Hepatocyte (in vitro differentiated cells): ENCODE results near the gene C19orf25. TPM values are rescaled to one million over a fixed set of nuclear protein-coding genes. Genes with fewer than 3 reads are reported as not detected.

Source experiments
- DNase-seq: peaks from one replicate; pipeline ENCODE4 v3.0.0-alpha.2; 2016; ENCODE audit warnings: low spot score
- H2AFZ ChIP-seq: fragments of 200-600 bp; sonication (generic); 2 replicates; pipeline ENCODE4 v1.6.0; 2016; ENCODE audit warnings: antibody characterized with exemption, mild to moderate bottlenecking
- H3K27ac ChIP-seq: fragments of 200-600 bp; sonication (generic); 2 replicates; pipeline ENCODE4 v1.5.1; 2016; ENCODE audit warnings: mild to moderate bottlenecking
- H3K27me3 ChIP-seq: fragments of 200-600 bp; sonication (generic); 2 replicates; pipeline ENCODE4 v1.6.1; 2016
- H3K36me3 ChIP-seq: fragments of 200-600 bp; sonication (generic); replicated peaks from 2 replicates; pipeline ENCODE4 v1.5.1; 2016; ENCODE audit warnings: low read depth; ENCODE audit not compliant: insufficient read depth
- H3K4me1 ChIP-seq: fragments of 200-600 bp; sonication (generic); 2 replicates; pipeline ENCODE4 v1.5.1; 2016; ENCODE audit warnings: mild to moderate bottlenecking, moderate library complexity; ENCODE audit not compliant: insufficient read depth
- H3K4me2 ChIP-seq: fragments of 200-600 bp; sonication (generic); 2 replicates; pipeline ENCODE4 v1.6.0; 2016
- H3K4me3 ChIP-seq: fragments of 200-600 bp; sonication (generic); 2 replicates; pipeline ENCODE4 v1.5.1; 2016; ENCODE audit warnings: mild to moderate bottlenecking
- H3K79me2 ChIP-seq: fragments of 200-600 bp; sonication (generic); 2 replicates; pipeline ENCODE4 v1.6.0; 2017; ENCODE audit warnings: mild to moderate bottlenecking
- H3K9me2 ChIP-seq: fragments of 200-600 bp; sonication (generic); replicated peaks from 2 replicates; pipeline ENCODE4 v1.6.0; 2017; ENCODE audit warnings: mild to moderate bottlenecking; ENCODE audit not compliant: insufficient read depth
- H3K9me3 ChIP-seq: fragments of 200-600 bp; sonication (generic); 2 replicates; pipeline ENCODE4 v1.5.1; 2016; ENCODE audit warnings: low read depth, mild to moderate bottlenecking
- H4K20me1 ChIP-seq: fragments of 200-600 bp; sonication (generic); 2 replicates; pipeline ENCODE4 v1.6.0; 2016; ENCODE audit warnings: mild to moderate bottlenecking; ENCODE audit not compliant: insufficient read depth, poor library complexity, severe bottlenecking
- EZH2 ChIP-seq: fragments of 200-600 bp; sonication (generic); IDR thresholded peaks from 2 replicates; pipeline ENCODE4 v1.6.1; 2016; ENCODE audit warnings: antibody characterized with exemption, mild to moderate bottlenecking, borderline replicate concordance
- EZH2phosphoT487 ChIP-seq: fragments of 200-600 bp; sonication (generic); IDR thresholded peaks from one replicate; pipeline ENCODE4 v1.6.1; 2018; ENCODE audit warnings: antibody characterized with exemption, mild to moderate bottlenecking, low read depth, moderate library complexity; ENCODE audit not compliant: unreplicated experiment, severe bottlenecking
- WGBS: methylation state at CpG from one replicate; pipeline ENCODE4 v1.1.6; 2016; ENCODE audit warnings: low lambda C conversion rate; ENCODE audit errors: missing lambda C conversion rate; 5-methylcytosine and 5-hydroxymethylcytosine counted together
- polyA plus RNA-seq: library from polyadenylated mRNA; unstranded; fragments of >200 nt; fragmentation: Nextera tagmentation; extraction: Ambion mirVana; gene quantifications from 2 replicates; pipeline ENCODE4 v1.2.1, GENCODE V29; 2016
- total RNA-seq: library from RNA; depleted of rRNA; stranded (reverse); fragments of >200 nt; gene quantifications from 2 replicates; pipeline ENCODE4 v1.2.3, GENCODE V29; 2014
- TF ChIP-seq, protein P1 (sequence below): fragments of 200-600 bp; sonication (generic); IDR thresholded peaks from 2 replicates; pipeline ENCODE4 v1.5.1; 2016; ENCODE audit warnings: antibody characterized with exemption, mild to moderate bottlenecking; ENCODE audit not compliant: poor library complexity

The C19orf25 gene
- total and polyA plus RNA-seq, 2 experiments from 2014 or later, result 36.3 to 43.6 TPM

DNA sequence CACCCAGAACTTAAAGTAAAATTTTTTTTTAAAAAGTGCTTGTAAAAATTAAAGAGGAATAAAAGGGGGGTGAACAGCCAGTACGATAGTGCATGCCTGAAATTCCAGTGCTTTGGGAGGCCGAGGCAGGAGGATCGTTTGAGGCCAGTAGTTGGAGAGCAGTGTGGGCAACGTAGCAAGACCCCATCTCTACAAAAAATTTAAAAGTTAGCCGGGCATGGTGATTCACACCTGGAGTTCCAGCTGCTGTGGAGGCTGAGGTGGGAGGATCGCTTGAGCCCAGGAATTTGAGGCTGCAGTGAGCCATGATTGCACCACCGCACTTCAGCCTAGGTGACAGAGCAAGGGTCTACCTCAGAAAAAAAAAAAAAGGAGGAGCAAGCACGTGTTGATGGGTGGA, 26.0 kb upstream of the C19orf25 start:
- Histone ChIP-seq H3K27me3 (no peaks in the 10 kb centered on the region), H3K9me3 (no peaks in the 10 kb centered on the region), H3K9me2 (no peaks in the 10 kb centered on the region), H4K20me1 (no peaks in the 10 kb centered on the region), H3K4me2 (no peak overlapping the region), H3K27ac (no peak overlapping the region), H2AFZ (no peak overlapping the region), H3K4me3 (no peak overlapping the region), H3K79me2 (no peaks in the 10 kb centered on the region), H3K36me3 (no peaks in the 10 kb centered on the region), H3K4me1 (peaks cover 15% of the 10 kb centered on the region)
- no peak for TF ChIP-seq EZH2phosphoT487
- TF ChIP-seq, protein P1, sequence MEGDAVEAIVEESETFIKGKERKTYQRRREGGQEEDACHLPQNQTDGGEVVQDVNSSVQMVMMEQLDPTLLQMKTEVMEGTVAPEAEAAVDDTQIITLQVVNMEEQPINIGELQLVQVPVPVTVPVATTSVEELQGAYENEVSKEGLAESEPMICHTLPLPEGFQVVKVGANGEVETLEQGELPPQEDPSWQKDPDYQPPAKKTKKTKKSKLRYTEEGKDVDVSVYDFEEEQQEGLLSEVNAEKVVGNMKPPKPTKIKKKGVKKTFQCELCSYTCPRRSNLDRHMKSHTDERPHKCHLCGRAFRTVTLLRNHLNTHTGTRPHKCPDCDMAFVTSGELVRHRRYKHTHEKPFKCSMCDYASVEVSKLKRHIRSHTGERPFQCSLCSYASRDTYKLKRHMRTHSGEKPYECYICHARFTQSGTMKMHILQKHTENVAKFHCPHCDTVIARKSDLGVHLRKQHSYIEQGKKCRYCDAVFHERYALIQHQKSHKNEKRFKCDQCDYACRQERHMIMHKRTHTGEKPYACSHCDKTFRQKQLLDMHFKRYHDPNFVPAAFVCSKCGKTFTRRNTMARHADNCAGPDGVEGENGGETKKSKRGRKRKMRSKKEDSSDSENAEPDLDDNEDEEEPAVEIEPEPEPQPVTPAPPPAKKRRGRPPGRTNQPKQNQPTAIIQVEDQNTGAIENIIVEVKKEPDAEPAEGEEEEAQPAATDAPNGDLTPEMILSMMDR, result no peak
- TF ChIP-seq EZH2, result no peak
- no peak for DNase-seq
- WGBS, result 86% methylated on average over 8 of the region's 8 CpGs

DNA sequence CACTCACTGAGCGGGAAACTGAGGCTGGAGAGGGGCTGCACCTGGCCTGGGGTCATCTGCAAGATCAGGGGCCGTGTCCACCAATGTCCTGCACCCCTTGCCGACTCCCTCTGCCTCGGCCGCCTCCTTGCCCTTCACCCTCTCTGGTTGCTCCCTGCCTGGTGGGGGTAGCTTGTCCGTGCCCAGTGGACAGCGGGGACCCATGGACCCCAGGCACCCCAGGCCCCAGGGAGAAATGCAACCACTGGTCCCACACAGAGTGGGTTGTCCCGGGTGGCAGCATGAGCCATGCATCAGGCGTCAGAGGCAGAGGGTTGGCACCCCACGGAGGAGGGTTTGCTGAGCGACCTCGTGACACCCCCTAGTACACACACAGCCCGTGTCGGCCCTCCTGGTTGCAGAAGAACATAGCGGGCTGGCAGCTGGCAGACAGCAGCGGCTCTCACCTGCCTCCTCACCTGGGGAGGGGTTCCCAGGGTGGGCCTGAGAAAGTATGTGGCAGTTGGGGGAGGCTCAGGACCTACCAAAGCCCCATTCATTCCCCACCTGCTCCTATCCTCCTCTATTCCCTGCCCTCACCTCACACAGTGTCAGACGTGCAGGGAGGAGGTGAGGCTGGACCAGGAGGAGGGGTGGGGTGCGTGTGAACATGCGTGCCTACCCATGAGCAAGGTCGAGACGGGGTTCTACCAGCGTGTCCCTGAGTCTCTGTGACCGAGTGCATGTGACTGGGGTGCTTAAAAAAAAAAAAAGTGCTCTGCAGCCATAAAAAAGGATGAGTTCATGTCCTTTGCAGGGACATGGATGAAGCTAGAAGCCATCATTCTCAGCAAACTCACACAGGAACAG, 25.1 kb upstream of the C19orf25 start:
- H3K36me3 ChIP-seq, result no peaks in the 10 kb centered on the region
- H4K20me1 ChIP-seq, result no peaks in the 10 kb centered on the region
- TF ChIP-seq EZH2 (no peak), EZH2phosphoT487 (no peak)
- TF ChIP-seq, protein P1, result no peak
- no peak overlapping the region for H3K27ac ChIP-seq
- no peaks in the 10 kb centered on the region for H3K27me3 ChIP-seq
- peak overlapping the region; percentile 74 for H3K4me2 ChIP-seq
- no peaks in the 10 kb centered on the region for H3K79me2 ChIP-seq
- no peak overlapping the region for H2AFZ ChIP-seq
- no peak for DNase-seq
- H3K9me3 ChIP-seq, result no peaks in the 10 kb centered on the region
- H3K4me3 ChIP-seq, result no peak overlapping the region
- WGBS, result 68% methylated on average over 23 of the region's 23 CpGs
- peaks cover 7% of the 10 kb centered on the region for H3K4me1 ChIP-seq
- no peaks in the 10 kb centered on the region for H3K9me2 ChIP-seq

DNA sequence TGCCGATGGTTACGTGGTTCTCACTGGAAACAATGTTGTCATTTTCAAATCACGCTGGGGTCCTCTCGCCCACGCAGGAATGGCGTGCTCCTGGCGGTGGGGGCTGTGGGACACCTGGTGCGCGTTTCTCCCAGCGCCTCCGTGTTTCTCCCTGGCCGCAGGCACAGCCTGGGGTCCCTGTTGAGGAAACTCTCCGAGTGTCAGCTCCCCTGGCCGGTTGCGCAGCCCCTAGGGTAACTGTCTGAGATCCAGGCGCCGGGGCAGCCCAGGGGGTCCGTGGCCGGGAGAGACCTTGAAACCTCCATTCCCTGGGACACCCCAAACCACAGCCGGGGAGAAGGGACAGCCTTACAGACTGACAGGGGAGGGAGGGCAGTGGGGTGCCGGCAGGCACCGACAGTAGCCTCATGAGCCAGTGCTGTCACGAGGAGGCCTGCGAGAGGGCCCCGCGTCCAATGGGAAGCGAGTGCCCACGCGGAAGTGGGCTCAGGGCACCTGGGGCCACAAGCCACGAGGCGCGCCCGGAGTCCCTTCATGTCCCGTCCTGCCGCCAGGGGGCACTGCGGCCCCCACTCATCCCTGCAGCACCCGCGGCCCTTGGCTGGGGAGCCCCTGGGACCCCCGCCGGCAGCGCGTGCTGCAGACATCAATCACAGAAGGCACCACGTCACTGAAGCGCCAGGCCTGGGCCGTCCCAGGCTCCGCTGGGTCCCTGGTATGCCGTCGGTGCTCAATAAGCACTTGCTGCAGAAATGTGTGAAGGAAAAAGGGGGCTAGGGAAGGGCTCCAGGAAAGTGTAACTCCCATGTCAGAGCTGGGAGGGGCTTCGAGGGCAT, 24.3 kb upstream of the C19orf25 start:
- no peak overlapping the region for H2AFZ ChIP-seq
- TF ChIP-seq EZH2phosphoT487, result no peak
- TF ChIP-seq, protein P1, result peak; percentile 67
- no peak for TF ChIP-seq EZH2
- no peak overlapping the region for H3K4me3 ChIP-seq
- H3K4me1 ChIP-seq, result peaks cover 9% of the 10 kb centered on the region
- no peaks in the 10 kb centered on the region for H3K27me3 ChIP-seq
- H3K79me2 ChIP-seq, result no peaks in the 10 kb centered on the region
- peak overlapping the region; percentile 68 for H3K27ac ChIP-seq
- no peaks in the 10 kb centered on the region for H3K36me3 ChIP-seq
- no peaks in the 10 kb centered on the region for H3K9me3 ChIP-seq
- no peaks in the 10 kb centered on the region for H3K9me2 ChIP-seq
- H4K20me1 ChIP-seq, result no peaks in the 10 kb centered on the region
- peak overlapping the region; percentile 74 for H3K4me2 ChIP-seq
- 23% methylated on average over 42 of the region's 49 CpGs for WGBS
- DNase-seq, result peak; percentile 81
